SU-DHL-6 (cell line): ENCODE measurements around the gene RHOT2.

ENCODE experiments used
- H2AFZ ChIP-seq: fragments of 200-600 bp; sonication (generic); 2 replicates; pipeline ENCODE4 v1.6.1; 2014; ENCODE audit warnings: low read depth, mild to moderate bottlenecking, moderate library complexity, mixed read lengths, antibody characterized with exemption, low read length; ENCODE audit not compliant: severe bottlenecking
- H3F3A ChIP-seq: fragments of 200-600 bp; shearing (Covaris generic); 2 replicates; pipeline ENCODE4 v1.6.0; 2016; ENCODE audit warnings: antibody characterized with exemption, mild to moderate bottlenecking; ENCODE audit not compliant: insufficient read depth
- H3K27ac ChIP-seq: fragments of 200-600 bp; sonication (generic); 2 replicates; pipeline ENCODE4 v1.5.1; 2016; ENCODE audit warnings: low read depth, mild to moderate bottlenecking, low read length, moderate library complexity, mixed read lengths
- H3K27me3 ChIP-seq: fragments of 200-600 bp; sonication (generic), shearing (Covaris generic); 2 replicates; pipeline ENCODE4 v1.6.0; 2014; ENCODE audit warnings: mild to moderate bottlenecking, low read length
- H3K36me3 ChIP-seq: fragments of 200-600 bp; sonication (generic); 2 replicates; pipeline ENCODE4 v1.6.1; 2014; ENCODE audit warnings: mild to moderate bottlenecking, low read length, mixed read lengths
- H3K4me2 ChIP-seq: fragments of 300-600, 200-600 bp; shearing (Covaris generic), sonication (generic); 2 replicates; pipeline ENCODE4 v1.6.0; 2014; ENCODE audit warnings: low read length, low read depth, mild to moderate bottlenecking; ENCODE audit not compliant: poor library complexity, severe bottlenecking
- H3K4me3 ChIP-seq: fragments of 200-600 bp; sonication (generic); 2 replicates; pipeline ENCODE4 v1.5.1; 2014; ENCODE audit warnings: antibody characterized with exemption, low read length, mild to moderate bottlenecking, mixed read lengths; ENCODE audit not compliant: insufficient read depth, poor library complexity, severe bottlenecking
- H3K79me2 ChIP-seq: fragments of 200-600 bp; sonication (generic); 2 replicates; pipeline ENCODE4 v1.6.1; 2014; ENCODE audit warnings: mild to moderate bottlenecking, low read length, moderate library complexity; ENCODE audit not compliant: insufficient read depth
- H3K9ac ChIP-seq: fragments of 200-600 bp; sonication (generic); 2 replicates; pipeline ENCODE4 v1.7.0; 2014; ENCODE audit warnings: mild to moderate bottlenecking, low read length
- H3K9me2 ChIP-seq: fragments of 200-600 bp; sonication (generic); replicated peaks from 2 replicates; pipeline ENCODE4 v1.6.1; 2014; ENCODE audit warnings: low read length; ENCODE audit not compliant: insufficient read depth
- H3K9me3 ChIP-seq: fragments of 200-600 bp; sonication (generic); 2 replicates; pipeline ENCODE4 v1.6.1; 2014; ENCODE audit warnings: low read length, mixed read lengths; ENCODE audit not compliant: insufficient read depth
- H4K20me1 ChIP-seq: fragments of 200-600 bp; sonication (generic); 2 replicates; pipeline ENCODE4 v1.6.1; 2014; ENCODE audit warnings: low read depth, mild to moderate bottlenecking, antibody characterized with exemption, low read length, moderate library complexity, mixed read lengths
- CTCF ChIP-seq: fragments of 200-600 bp; sonication (generic); IDR thresholded peaks from one replicate; pipeline ENCODE4 v1.5.1; 2017; ENCODE audit warnings: antibody characterized with exemption, mild to moderate bottlenecking, low read length, moderate library complexity; ENCODE audit not compliant: insufficient read depth, poor library complexity, severe bottlenecking
- EZH2phosphoT487 ChIP-seq: fragments of 200-600 bp; sonication (generic), shearing (Covaris generic); conservative IDR thresholded peaks from 2 replicates; pipeline ENCODE4 v1.6.1; 2018; ENCODE audit warnings: mild to moderate bottlenecking, antibody characterized with exemption, low read length, moderate library complexity, mixed read lengths

Gene RHOT2

GRCh38 chr16:706189-707061 lies 38.5 kb downstream of the RHOT2 start:
- TF ChIP-seq EZH2phosphoT487: no peak
- TF ChIP-seq CTCF: no peak
- Histone ChIP-seq H2AFZ (no peak overlapping the region), H3K27ac (no peak overlapping the region), H3F3A (no peaks in the 10 kb centered on the region), H3K9me2 (no peaks in the 10 kb centered on the region), H3K4me3 (no peak overlapping the region), H4K20me1 (no peaks in the 10 kb centered on the region), H3K9me3 (no peaks in the 10 kb centered on the region), H3K27me3 (no peaks in the 10 kb centered on the region), H3K36me3 (no peaks in the 10 kb centered on the region), H3K4me2 (no peak overlapping the region), H3K79me2 (no peaks in the 10 kb centered on the region), H3K9ac (no peak overlapping the region)

- Histone ChIP-seq H3K9ac (no peak overlapping the region), H4K20me1 (no peaks in the 10 kb centered on the region), H2AFZ (no peak overlapping the region), H3K27me3 (no peaks in the 10 kb centered on the region), H3K9me3 (no peaks in the 10 kb centered on the region), H3F3A (no peaks in the 10 kb centered on the region), H3K4me3 (no peak overlapping the region), H3K36me3 (no peaks in the 10 kb centered on the region), H3K27ac (no peak overlapping the region), H3K4me2 (no peak overlapping the region), H3K79me2 (no peaks in the 10 kb centered on the region), H3K9me2 (no peaks in the 10 kb centered on the region)
- TF ChIP-seq CTCF (no peak), EZH2phosphoT487 (no peak)
These were observed 39.2 kb downstream of the RHOT2 start for GRCh38 chr16:707062-707538.

- Histone ChIP-seq H2AFZ (no peak overlapping the region), H3K4me2 (no peak overlapping the region), H3K27ac (no peak overlapping the region), H3K9me2 (no peaks in the 10 kb centered on the region), H3K27me3 (no peaks in the 10 kb centered on the region), H3K9me3 (no peaks in the 10 kb centered on the region), H3F3A (no peaks in the 10 kb centered on the region), H3K9ac (no peak overlapping the region), H3K79me2 (no peaks in the 10 kb centered on the region), H3K4me3 (no peak overlapping the region), H4K20me1 (no peaks in the 10 kb centered on the region), H3K36me3 (no peaks in the 10 kb centered on the region)
- TF ChIP-seq EZH2phosphoT487 (no peak), CTCF (no peak)
These were observed 40.1 kb downstream of the RHOT2 start for GRCh38 chr16:708019-708418.
